Measurements from ENCODE around the gene KRT72. TPM values are rescaled to one million over a fixed set of nuclear protein-coding genes. Genes with fewer than 3 reads are reported as not detected.
A peak's percentile ranks its signal among the peaks of the same experiment; 100 is the strongest.

The KRT72 gene
- total and polyA plus RNA-seq, 2 experiments from 2014 or later: not detected

DNA sequence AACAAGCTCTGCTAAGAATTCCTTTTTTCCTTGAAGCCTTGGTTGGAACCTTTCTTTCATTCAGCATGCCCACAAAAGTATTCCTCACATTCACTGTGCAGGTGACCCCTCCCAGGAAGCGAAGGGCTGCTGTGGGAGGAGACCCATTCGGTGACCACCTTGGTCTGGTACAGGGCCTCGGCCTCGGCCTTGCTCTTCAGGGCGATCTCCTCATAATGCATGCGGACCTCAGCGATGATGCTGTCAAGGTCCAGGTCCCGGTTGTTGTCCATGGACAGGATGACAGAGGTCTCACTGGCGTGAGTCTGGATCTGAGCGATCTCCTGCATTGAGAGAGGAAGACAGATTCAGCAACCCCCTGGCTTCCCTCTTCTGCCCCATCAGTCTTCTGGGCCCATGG, 30.8 kb downstream of the KRT72 start:
- no peak overlapping the region for H3K27ac ChIP-seq
- 73 to 79% methylated on average over 10 of the region's 10 CpGs for WGBS, 2 experiments (ENCODE audit: low coverage in 1 of 2, low lambda C conversion rate in 2 of 2, missing lambda C conversion rate in 2 of 2)
- no peak overlapping the region for H3K4me3 ChIP-seq
- H3K36me3 ChIP-seq (ENCODE audit: low read depth): no peaks in the 10 kb centered on the region
- H3K9me2 ChIP-seq (ENCODE audit: insufficient read depth): no peaks in the 10 kb centered on the region
- peaks cover 62% of the 10 kb centered on the region for H3K27me3 ChIP-seq (replicated peaks; ENCODE audit: insufficient read depth)
- H3K4me2 ChIP-seq (ENCODE audit: unreplicated experiment): no peak overlapping the region
- no peaks in the 10 kb centered on the region for H3K4me1 ChIP-seq (ENCODE audit: insufficient read depth)
- H3K79me2 ChIP-seq (ENCODE audit: insufficient read depth): no peaks in the 10 kb centered on the region
- no peak for DNase-seq
- no peaks in the 10 kb centered on the region for H3F3A ChIP-seq (ENCODE audit: insufficient read depth)
- no peak overlapping the region for H3K9ac ChIP-seq
- in situ Hi-C loops (cut with MboI): no loop called here
- no peak for TF ChIP-seq EZH2phosphoT487 (IDR thresholded peaks at IDR 0.05; ENCODE audit: insufficient read depth, low read depth)
- TF ChIP-seq EZH2 (IDR thresholded peaks at IDR 0.05; ENCODE audit: insufficient read depth, poor library complexity, severe bottlenecking): no peak
- no peaks in the 10 kb centered on the region for H4K20me1 ChIP-seq (ENCODE audit: insufficient read depth)
- H2AFZ ChIP-seq: no peak overlapping the region
- no peaks in the 10 kb centered on the region for H3K9me3 ChIP-seq (ENCODE audit: low read depth)

DNA sequence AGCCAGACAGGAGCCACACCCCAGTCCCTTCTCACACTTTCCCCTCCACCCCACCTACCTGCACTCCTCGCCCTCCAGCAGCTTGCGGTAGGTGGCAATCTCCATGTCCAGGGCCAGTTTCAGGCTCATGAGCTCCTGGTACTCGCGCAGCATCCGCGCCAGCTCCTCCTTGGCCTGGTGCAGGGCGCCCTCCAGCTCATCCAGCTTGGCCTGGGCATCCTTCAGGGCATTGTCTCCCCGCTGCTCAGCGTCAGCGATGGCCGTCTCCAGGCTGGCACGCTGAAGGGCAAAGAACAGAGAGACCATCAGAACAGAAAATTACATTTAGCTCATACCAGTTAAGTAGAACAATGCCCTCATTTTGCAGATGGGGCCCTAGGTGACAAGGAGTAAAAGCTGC, 33.2 kb downstream of the KRT72 start:
- no peak overlapping the region for H2AFZ ChIP-seq
- H3K9ac ChIP-seq: no peak overlapping the region
- peaks cover 76% of the 10 kb centered on the region for H3K27me3 ChIP-seq (replicated peaks; ENCODE audit: insufficient read depth)
- H3F3A ChIP-seq (ENCODE audit: insufficient read depth): no peaks in the 10 kb centered on the region
- in situ Hi-C loops (cut with MboI): no loop called here
- no peaks in the 10 kb centered on the region for H3K9me3 ChIP-seq (ENCODE audit: low read depth)
- H3K36me3 ChIP-seq (ENCODE audit: low read depth): no peaks in the 10 kb centered on the region
- no peaks in the 10 kb centered on the region for H3K9me2 ChIP-seq (ENCODE audit: insufficient read depth)
- no peak overlapping the region for H3K4me3 ChIP-seq
- H3K79me2 ChIP-seq (ENCODE audit: insufficient read depth): no peaks in the 10 kb centered on the region
- no peak overlapping the region for H3K4me2 ChIP-seq (ENCODE audit: unreplicated experiment)
- no peak for DNase-seq
- TF ChIP-seq EZH2 (IDR thresholded peaks at IDR 0.05; ENCODE audit: insufficient read depth, poor library complexity, severe bottlenecking) (no peak), EZH2phosphoT487 (IDR thresholded peaks at IDR 0.05; ENCODE audit: insufficient read depth, low read depth) (no peak)
- no peaks in the 10 kb centered on the region for H3K4me1 ChIP-seq (ENCODE audit: insufficient read depth)
- H3K27ac ChIP-seq: no peak overlapping the region
- 74 to 76% methylated on average over 12 of the region's 12 CpGs for WGBS, 2 experiments (ENCODE audit: low coverage in 1 of 2, low lambda C conversion rate in 2 of 2, missing lambda C conversion rate in 2 of 2)
- H4K20me1 ChIP-seq (ENCODE audit: insufficient read depth): no peaks in the 10 kb centered on the region

DNA sequence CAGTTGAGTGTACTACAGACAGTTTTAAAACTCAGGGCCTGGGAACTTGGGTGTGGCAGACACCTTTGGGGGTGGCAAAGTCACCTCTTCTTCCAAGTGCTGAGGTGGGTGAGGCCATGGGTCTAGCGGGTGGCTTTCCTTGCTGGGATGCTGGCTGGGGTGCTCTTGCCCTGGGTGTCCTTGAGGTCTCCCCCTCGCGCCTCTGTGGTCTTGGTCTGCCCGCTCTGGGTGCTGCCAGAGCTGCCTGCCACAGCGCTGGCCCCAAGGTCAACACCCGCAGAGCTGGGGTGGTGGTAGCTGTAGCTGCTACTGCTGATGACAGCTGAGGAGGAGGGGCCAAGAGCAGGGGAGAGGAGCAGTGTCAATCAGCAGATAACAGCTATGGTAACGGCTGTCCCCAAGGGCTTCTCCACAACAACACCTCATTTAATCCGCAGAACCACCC, 34.4 kb downstream of the KRT72 start:
- H3K36me3 ChIP-seq (ENCODE audit: low read depth): no peaks in the 10 kb centered on the region
- H3K27ac ChIP-seq: no peak overlapping the region
- no peaks in the 10 kb centered on the region for H3K9me2 ChIP-seq (ENCODE audit: insufficient read depth)
- H3F3A ChIP-seq (ENCODE audit: insufficient read depth): no peaks in the 10 kb centered on the region
- H3K27me3 ChIP-seq (replicated peaks; ENCODE audit: insufficient read depth): peaks cover 66% of the 10 kb centered on the region
- no peak for TF ChIP-seq EZH2phosphoT487 (IDR thresholded peaks at IDR 0.05; ENCODE audit: insufficient read depth, low read depth)
- TF ChIP-seq EZH2 (IDR thresholded peaks at IDR 0.05; ENCODE audit: insufficient read depth, poor library complexity, severe bottlenecking): no peak
- in situ Hi-C loops (cut with MboI): no loop called here
- no peaks in the 10 kb centered on the region for H3K4me1 ChIP-seq (ENCODE audit: insufficient read depth)
- no peak overlapping the region for H3K4me2 ChIP-seq (ENCODE audit: unreplicated experiment)
- H3K4me3 ChIP-seq: no peak overlapping the region
- no peak for DNase-seq
- no peak overlapping the region for H3K9ac ChIP-seq
- H2AFZ ChIP-seq: no peak overlapping the region
- H4K20me1 ChIP-seq (ENCODE audit: insufficient read depth): no peaks in the 10 kb centered on the region
- WGBS, 2 experiments (ENCODE audit: low coverage in 1 of 2, low lambda C conversion rate in 2 of 2, missing lambda C conversion rate in 2 of 2): 65 to 75% methylated on average over 8 of the region's 8 CpGs
- no peaks in the 10 kb centered on the region for H3K9me3 ChIP-seq (ENCODE audit: low read depth)
- H3K79me2 ChIP-seq (ENCODE audit: insufficient read depth): no peaks in the 10 kb centered on the region

DNA sequence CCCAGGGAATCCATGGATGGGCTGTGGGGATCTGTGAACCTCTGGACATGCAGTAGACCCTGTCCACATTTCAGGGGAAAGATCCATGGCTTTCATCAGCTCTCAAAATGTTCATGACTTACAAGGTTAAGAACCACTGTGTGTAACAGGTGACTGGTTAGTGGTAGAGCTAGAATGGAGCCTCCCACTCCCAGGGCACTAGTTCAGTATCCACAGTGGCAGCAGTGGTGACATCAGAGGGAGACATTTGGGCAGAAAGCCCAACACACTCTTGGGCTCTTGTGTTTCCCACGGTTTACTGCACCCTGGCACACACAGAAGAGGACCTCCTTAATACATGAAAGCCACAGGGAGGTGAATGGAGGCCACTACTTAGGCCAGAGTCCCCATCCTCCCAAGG, 36.7 kb downstream of the KRT72 start:
- Histone ChIP-seq H3K27me3 (replicated peaks; ENCODE audit: insufficient read depth) (peaks cover 50% of the 10 kb centered on the region), H3K4me1 (ENCODE audit: insufficient read depth) (no peaks in the 10 kb centered on the region), H3K27ac (no peak overlapping the region), H3K36me3 (ENCODE audit: low read depth) (no peaks in the 10 kb centered on the region), H4K20me1 (ENCODE audit: insufficient read depth) (no peaks in the 10 kb centered on the region), H3K79me2 (ENCODE audit: insufficient read depth) (no peaks in the 10 kb centered on the region), H3K4me3 (no peak overlapping the region), H3K4me2 (ENCODE audit: unreplicated experiment) (no peak overlapping the region), H3K9me2 (ENCODE audit: insufficient read depth) (no peaks in the 10 kb centered on the region), H3K9ac (no peak overlapping the region), H2AFZ (no peak overlapping the region), H3F3A (ENCODE audit: insufficient read depth) (no peaks in the 10 kb centered on the region), H3K9me3 (ENCODE audit: low read depth) (no peaks in the 10 kb centered on the region)
- in situ Hi-C loops (cut with MboI): no loop called here
- TF ChIP-seq EZH2 (IDR thresholded peaks at IDR 0.05; ENCODE audit: insufficient read depth, poor library complexity, severe bottlenecking) (no peak), EZH2phosphoT487 (IDR thresholded peaks at IDR 0.05; ENCODE audit: insufficient read depth, low read depth) (no peak)
- no peak for DNase-seq
- 31 to 35% methylated on average over 1 of the region's 1 CpG for WGBS, 2 experiments (ENCODE audit: low coverage in 1 of 2, low lambda C conversion rate in 2 of 2, missing lambda C conversion rate in 2 of 2)

DNA sequence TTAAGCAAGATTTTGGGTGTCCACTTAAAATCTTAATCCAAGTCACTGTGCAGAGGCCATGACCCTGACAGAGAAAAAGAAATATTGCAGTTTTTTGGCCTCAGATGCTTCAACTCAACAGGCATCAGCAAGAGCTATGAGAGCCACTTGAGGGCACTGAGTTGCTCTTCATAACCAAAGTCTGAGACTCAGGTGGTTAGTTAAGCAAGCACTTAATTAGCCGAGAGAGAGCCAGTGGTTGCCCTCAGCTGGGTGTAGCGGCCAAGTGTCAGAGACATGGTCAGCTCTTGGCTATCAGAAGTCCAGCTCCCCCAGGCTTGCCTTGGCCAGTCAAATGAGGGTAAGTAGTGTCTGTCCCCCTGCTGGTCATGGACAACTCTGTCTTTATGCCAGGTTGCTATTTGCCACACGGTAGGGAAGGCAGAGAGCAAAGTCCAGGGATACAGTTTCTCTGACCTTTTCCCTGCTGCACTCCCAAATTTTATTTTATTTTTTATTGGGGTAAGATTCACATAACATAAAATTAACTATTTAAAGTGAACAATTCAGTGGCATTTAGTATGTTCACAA, 39.3 kb downstream of the KRT72 start:
- Histone ChIP-seq H3K9me2 (ENCODE audit: insufficient read depth) (no peaks in the 10 kb centered on the region), H3K9me3 (ENCODE audit: low read depth) (no peaks in the 10 kb centered on the region), H3K4me2 (ENCODE audit: unreplicated experiment) (no peak overlapping the region), H4K20me1 (ENCODE audit: insufficient read depth) (no peaks in the 10 kb centered on the region), H3K36me3 (ENCODE audit: low read depth) (no peaks in the 10 kb centered on the region), H3K9ac (no peak overlapping the region), H3K27ac (no peak overlapping the region), H2AFZ (no peak overlapping the region), H3K27me3 (replicated peaks; ENCODE audit: insufficient read depth) (peaks cover 49% of the 10 kb centered on the region), H3K4me3 (no peak overlapping the region), H3K79me2 (ENCODE audit: insufficient read depth) (no peaks in the 10 kb centered on the region), H3F3A (ENCODE audit: insufficient read depth) (no peaks in the 10 kb centered on the region), H3K4me1 (ENCODE audit: insufficient read depth) (no peaks in the 10 kb centered on the region)
- WGBS, 2 experiments (ENCODE audit: low coverage in 1 of 2, low lambda C conversion rate in 2 of 2, missing lambda C conversion rate in 2 of 2): 61 to 69% methylated on average over 3 of the region's 3 CpGs
- TF ChIP-seq EZH2 (IDR thresholded peaks at IDR 0.05; ENCODE audit: insufficient read depth, poor library complexity, severe bottlenecking): no peak
- no peak for TF ChIP-seq EZH2phosphoT487 (IDR thresholded peaks at IDR 0.05; ENCODE audit: insufficient read depth, low read depth)
- peak; percentile 22 for DNase-seq
- in situ Hi-C loops (cut with MboI): no loop called here
